Measurements from ENCODE around the gene TMEM208. TPM values are rescaled to one million over a fixed set of nuclear protein-coding genes. Genes with fewer than 3 reads are reported as not detected.

Gene TMEM208
- total RNA-seq, 4 donors from 2014 or later = 20.8 to 40.3 (median 31.0) TPM

DNA sequence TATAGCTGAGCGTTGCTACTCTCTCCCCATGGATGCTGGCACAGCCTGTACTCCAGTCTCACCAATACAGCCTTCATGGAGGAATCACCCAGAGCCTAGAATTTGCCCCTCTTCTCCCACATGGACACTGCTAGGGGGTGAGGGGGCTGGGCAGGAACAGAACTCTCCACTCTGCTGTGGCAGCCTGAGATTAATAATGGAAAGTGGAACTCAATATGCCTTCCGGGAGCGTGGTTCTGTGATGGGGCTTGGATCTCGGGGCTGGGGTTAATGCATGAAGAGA lies 23.1 kb downstream of the TMEM208 start:
- DNase-seq (ENCODE audit: low spot score in 2 of 2) = no peak
- no peak overlapping the region for H3K4me3 ChIP-seq (ENCODE audit: low read depth, poor library complexity, severe bottlenecking)
- intact Hi-C loops (cut with DNase I; ENCODE audit: low total_unique reads) = no loop called here
- no peak for TF ChIP-seq POLR2A (IDR thresholded peaks at IDR 0.05)
- TF ChIP-seq, protein P1, sequence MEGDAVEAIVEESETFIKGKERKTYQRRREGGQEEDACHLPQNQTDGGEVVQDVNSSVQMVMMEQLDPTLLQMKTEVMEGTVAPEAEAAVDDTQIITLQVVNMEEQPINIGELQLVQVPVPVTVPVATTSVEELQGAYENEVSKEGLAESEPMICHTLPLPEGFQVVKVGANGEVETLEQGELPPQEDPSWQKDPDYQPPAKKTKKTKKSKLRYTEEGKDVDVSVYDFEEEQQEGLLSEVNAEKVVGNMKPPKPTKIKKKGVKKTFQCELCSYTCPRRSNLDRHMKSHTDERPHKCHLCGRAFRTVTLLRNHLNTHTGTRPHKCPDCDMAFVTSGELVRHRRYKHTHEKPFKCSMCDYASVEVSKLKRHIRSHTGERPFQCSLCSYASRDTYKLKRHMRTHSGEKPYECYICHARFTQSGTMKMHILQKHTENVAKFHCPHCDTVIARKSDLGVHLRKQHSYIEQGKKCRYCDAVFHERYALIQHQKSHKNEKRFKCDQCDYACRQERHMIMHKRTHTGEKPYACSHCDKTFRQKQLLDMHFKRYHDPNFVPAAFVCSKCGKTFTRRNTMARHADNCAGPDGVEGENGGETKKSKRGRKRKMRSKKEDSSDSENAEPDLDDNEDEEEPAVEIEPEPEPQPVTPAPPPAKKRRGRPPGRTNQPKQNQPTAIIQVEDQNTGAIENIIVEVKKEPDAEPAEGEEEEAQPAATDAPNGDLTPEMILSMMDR (IDR thresholded peaks at IDR 0.05) = no peak
- 75 to 76% methylated on average over 4 of the region's 4 CpGs for WGBS, 2 donors

DNA sequence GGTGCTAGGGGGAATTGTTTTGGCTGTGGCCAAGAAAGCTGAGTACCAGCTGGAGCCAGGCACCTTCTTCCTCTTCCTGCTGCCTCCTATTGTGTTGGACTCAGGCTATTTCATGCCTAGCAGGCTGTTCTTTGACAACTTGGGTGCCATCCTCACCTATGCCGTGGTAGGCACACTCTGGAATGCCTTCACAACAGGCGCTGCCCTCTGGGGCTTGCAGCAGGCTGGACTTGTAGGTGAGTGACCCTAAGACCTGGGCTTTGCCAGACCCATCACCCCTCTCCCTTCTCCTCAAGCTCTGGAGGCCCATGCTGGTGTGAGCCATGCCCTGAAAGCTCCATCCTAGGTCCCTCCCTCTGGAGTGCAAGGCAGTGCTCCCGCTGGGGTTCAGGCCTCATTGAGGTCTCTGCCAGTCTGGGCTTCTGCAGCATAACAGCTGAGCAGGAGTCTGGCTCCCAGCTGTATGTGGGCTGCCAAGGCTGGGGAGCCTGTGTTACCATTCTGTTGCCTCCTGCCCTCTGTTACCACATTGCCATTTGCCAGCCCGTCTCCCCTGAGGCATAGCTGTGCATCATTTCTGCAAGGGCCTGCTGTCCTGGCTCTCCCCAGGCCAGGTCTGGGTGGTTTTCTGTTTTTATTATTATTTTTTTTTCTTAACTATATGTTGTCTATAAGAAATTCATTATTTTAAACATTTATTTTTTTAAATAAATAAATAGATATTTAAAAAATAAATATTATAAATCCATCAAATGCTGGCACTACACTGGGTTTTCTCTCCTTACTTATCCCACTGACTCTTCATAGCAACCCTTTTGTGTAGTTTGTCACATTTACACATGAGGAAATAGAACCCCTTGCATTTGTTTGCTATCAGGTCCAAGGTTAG lies 25.9 kb downstream of the TMEM208 start:
- no peak overlapping the region for H3K4me3 ChIP-seq (ENCODE audit: low read depth, poor library complexity, severe bottlenecking)
- intact Hi-C loops (cut with DNase I; ENCODE audit: low total_unique reads) = no loop called here
- no peak for TF ChIP-seq POLR2A (IDR thresholded peaks at IDR 0.05)
- TF ChIP-seq, protein P1 (IDR thresholded peaks at IDR 0.05) = no peak
- DNase-seq (ENCODE audit: low spot score in 2 of 2) = no peak
- WGBS, 2 donors = 85 to 87% methylated on average over 4 of the region's 4 CpGs

DNA sequence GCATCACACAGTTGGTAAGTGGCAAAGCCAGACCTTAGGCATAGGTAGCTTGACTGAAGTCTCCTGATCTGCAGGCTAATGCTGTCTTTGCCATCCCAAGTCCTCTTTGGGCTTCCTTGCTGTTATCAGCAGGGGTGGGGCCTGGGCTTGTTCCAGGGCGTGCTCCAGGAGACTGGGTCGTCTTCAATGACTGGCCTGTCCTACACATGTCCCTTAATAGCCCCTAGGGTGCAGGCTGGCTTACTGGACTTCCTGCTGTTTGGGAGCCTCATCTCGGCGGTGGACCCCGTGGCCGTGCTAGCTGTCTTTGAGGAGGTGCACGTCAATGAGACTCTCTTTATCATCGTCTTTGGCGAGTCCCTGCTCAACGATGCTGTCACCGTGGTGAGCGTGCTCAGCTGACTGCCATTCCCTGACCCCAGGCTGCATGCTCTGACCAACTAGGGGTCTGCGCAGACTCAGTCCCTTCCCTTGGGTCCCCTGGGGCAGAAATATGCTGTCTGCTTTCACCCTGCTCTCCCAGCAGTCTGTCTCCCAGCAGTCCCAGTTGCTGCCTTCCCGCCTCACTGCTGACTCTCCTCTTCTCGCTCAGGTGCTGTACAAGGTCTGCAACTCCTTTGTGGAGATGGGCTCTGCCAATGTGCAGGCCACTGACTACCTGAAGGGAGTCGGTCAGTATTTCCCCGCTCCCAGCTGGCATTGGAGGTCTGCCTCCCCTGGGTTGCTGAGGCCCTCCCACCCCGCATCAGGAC lies 28.0 kb downstream of the TMEM208 start:
- TF ChIP-seq POLR2A (IDR thresholded peaks at IDR 0.05) = no peak
- TF ChIP-seq, protein P1 (IDR thresholded peaks at IDR 0.05) = no peak
- intact Hi-C loops (cut with DNase I; ENCODE audit: low total_unique reads) = no loop called here
- 81 to 84% methylated on average over 17 to 18 of the region's 18 CpGs for whole genome bisulfite sequencing, 2 donors
- no peak overlapping the region for H3K4me3 ChIP-seq (ENCODE audit: low read depth, poor library complexity, severe bottlenecking)
- no peak for DNase-seq (ENCODE audit: low spot score in 2 of 2)

DNA sequence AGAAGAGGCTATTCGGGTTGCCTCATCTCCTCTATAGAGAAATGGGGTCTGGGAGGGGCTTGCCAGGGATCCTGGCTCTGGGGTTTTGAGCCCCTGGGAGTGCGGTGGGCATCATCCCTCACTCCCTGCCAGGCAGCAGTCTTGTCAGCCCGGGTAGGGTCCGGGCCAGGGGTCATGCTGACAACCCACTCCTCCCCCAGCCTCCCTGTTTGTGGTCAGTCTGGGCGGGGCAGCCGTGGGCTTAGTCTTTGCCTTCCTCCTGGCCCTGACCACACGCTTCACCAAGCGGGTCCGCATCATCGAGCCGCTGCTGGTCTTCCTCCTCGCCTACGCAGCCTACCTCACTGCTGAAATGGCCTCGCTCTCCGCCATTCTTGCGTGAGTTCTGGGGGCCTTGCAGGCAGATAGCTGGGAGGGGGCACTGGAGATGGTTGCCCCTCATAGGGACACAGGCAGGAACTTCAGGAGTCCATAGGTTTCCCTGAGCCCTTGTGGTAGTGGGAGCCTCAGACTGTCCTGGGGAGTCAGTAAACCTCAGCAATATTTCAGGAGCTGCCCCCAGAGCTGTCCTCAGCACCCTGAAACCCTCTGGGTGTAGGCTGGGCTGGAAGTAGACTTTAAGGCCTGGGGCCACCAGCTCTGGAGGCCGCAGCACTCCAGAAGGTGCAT lies 28.8 kb downstream of the TMEM208 start:
- 92% methylated on average over 16 to 17 of the region's 17 CpGs for WGBS, 2 donors
- TF ChIP-seq, protein P1 (IDR thresholded peaks at IDR 0.05) = no peak
- TF ChIP-seq POLR2A (IDR thresholded peaks at IDR 0.05) = no peak
- no peak for DNase-seq (ENCODE audit: low spot score in 2 of 2)
- no peak overlapping the region for H3K4me3 ChIP-seq (ENCODE audit: low read depth, poor library complexity, severe bottlenecking)
- intact Hi-C loops (cut with DNase I; ENCODE audit: low total_unique reads) = no loop called here

DNA sequence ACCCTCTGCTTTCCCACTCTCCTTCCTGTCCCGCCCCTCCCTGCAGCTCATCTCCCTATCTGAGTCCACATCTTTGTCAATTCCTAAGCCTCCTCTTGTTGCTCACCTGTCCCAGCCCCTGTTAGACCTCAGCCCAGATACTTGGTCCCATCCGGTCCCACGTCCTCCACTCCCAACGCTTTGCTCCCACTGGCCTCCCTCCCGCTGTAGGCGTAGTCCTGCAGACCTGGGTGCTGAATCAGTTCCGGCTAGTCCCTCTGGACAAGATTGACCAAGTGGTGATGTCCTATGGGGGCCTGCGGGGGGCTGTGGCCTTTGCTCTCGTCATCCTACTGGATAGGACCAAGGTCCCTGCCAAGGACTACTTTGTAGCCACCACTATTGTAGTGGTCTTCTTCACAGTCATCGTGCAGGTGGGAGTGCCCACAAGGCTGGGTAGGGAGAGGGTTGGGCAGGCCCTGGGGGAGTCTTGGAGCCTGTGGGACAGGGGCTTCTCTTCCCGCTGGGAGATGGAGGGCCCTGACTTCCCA lies 29.8 kb downstream of the TMEM208 start:
- 93 to 94% methylated on average over 11 of the region's 11 CpGs for WGBS, 2 donors
- no peak for DNase-seq (ENCODE audit: low spot score in 2 of 2)
- no peak overlapping the region for H3K4me3 ChIP-seq (ENCODE audit: low read depth, poor library complexity, severe bottlenecking)
- TF ChIP-seq POLR2A (IDR thresholded peaks at IDR 0.05) = no peak
- TF ChIP-seq, protein P1 (IDR thresholded peaks at IDR 0.05) = no peak
- intact Hi-C loops (cut with DNase I; ENCODE audit: low total_unique reads) = no loop called here
